Hepatocyte (in vitro differentiated cells): ENCODE results near the gene XIRP2. TPM values are rescaled to one million over a fixed set of nuclear protein-coding genes. Genes with fewer than 3 reads are reported as not detected.

Source experiments
- DNase-seq: peaks from one replicate; pipeline ENCODE4 v3.0.0-alpha.2; 2016; ENCODE audit warnings: low spot score
- H2AFZ ChIP-seq: fragments of 200-600 bp; sonication (generic); 2 replicates; pipeline ENCODE4 v1.6.0; 2016; ENCODE audit warnings: antibody characterized with exemption, mild to moderate bottlenecking
- H3K27ac ChIP-seq: fragments of 200-600 bp; sonication (generic); 2 replicates; pipeline ENCODE4 v1.5.1; 2016; ENCODE audit warnings: mild to moderate bottlenecking
- H3K27me3 ChIP-seq: fragments of 200-600 bp; sonication (generic); 2 replicates; pipeline ENCODE4 v1.6.1; 2016
- H3K36me3 ChIP-seq: fragments of 200-600 bp; sonication (generic); replicated peaks from 2 replicates; pipeline ENCODE4 v1.5.1; 2016; ENCODE audit warnings: low read depth; ENCODE audit not compliant: insufficient read depth
- H3K4me1 ChIP-seq: fragments of 200-600 bp; sonication (generic); 2 replicates; pipeline ENCODE4 v1.5.1; 2016; ENCODE audit warnings: mild to moderate bottlenecking, moderate library complexity; ENCODE audit not compliant: insufficient read depth
- H3K4me2 ChIP-seq: fragments of 200-600 bp; sonication (generic); 2 replicates; pipeline ENCODE4 v1.6.0; 2016
- H3K4me3 ChIP-seq: fragments of 200-600 bp; sonication (generic); 2 replicates; pipeline ENCODE4 v1.5.1; 2016; ENCODE audit warnings: mild to moderate bottlenecking
- H3K79me2 ChIP-seq: fragments of 200-600 bp; sonication (generic); 2 replicates; pipeline ENCODE4 v1.6.0; 2017; ENCODE audit warnings: mild to moderate bottlenecking
- H3K9me2 ChIP-seq: fragments of 200-600 bp; sonication (generic); replicated peaks from 2 replicates; pipeline ENCODE4 v1.6.0; 2017; ENCODE audit warnings: mild to moderate bottlenecking; ENCODE audit not compliant: insufficient read depth
- H3K9me3 ChIP-seq: fragments of 200-600 bp; sonication (generic); 2 replicates; pipeline ENCODE4 v1.5.1; 2016; ENCODE audit warnings: low read depth, mild to moderate bottlenecking
- H4K20me1 ChIP-seq: fragments of 200-600 bp; sonication (generic); 2 replicates; pipeline ENCODE4 v1.6.0; 2016; ENCODE audit warnings: mild to moderate bottlenecking; ENCODE audit not compliant: insufficient read depth, poor library complexity, severe bottlenecking
- EZH2 ChIP-seq: fragments of 200-600 bp; sonication (generic); IDR thresholded peaks from 2 replicates; pipeline ENCODE4 v1.6.1; 2016; ENCODE audit warnings: antibody characterized with exemption, mild to moderate bottlenecking, borderline replicate concordance
- EZH2phosphoT487 ChIP-seq: fragments of 200-600 bp; sonication (generic); IDR thresholded peaks from one replicate; pipeline ENCODE4 v1.6.1; 2018; ENCODE audit warnings: antibody characterized with exemption, mild to moderate bottlenecking, low read depth, moderate library complexity; ENCODE audit not compliant: unreplicated experiment, severe bottlenecking
- WGBS: methylation state at CpG from one replicate; pipeline ENCODE4 v1.1.6; 2016; ENCODE audit warnings: low lambda C conversion rate; ENCODE audit errors: missing lambda C conversion rate; 5-methylcytosine and 5-hydroxymethylcytosine counted together
- polyA plus RNA-seq: library from polyadenylated mRNA; unstranded; fragments of >200 nt; fragmentation: Nextera tagmentation; extraction: Ambion mirVana; gene quantifications from 2 replicates; pipeline ENCODE4 v1.2.1, GENCODE V29; 2016
- total RNA-seq: library from RNA; depleted of rRNA; stranded (reverse); fragments of >200 nt; gene quantifications from 2 replicates; pipeline ENCODE4 v1.2.3, GENCODE V29; 2014
- TF ChIP-seq, protein P1 (sequence below): fragments of 200-600 bp; sonication (generic); IDR thresholded peaks from 2 replicates; pipeline ENCODE4 v1.5.1; 2016; ENCODE audit warnings: antibody characterized with exemption, mild to moderate bottlenecking; ENCODE audit not compliant: poor library complexity

Gene XIRP2, protein sequence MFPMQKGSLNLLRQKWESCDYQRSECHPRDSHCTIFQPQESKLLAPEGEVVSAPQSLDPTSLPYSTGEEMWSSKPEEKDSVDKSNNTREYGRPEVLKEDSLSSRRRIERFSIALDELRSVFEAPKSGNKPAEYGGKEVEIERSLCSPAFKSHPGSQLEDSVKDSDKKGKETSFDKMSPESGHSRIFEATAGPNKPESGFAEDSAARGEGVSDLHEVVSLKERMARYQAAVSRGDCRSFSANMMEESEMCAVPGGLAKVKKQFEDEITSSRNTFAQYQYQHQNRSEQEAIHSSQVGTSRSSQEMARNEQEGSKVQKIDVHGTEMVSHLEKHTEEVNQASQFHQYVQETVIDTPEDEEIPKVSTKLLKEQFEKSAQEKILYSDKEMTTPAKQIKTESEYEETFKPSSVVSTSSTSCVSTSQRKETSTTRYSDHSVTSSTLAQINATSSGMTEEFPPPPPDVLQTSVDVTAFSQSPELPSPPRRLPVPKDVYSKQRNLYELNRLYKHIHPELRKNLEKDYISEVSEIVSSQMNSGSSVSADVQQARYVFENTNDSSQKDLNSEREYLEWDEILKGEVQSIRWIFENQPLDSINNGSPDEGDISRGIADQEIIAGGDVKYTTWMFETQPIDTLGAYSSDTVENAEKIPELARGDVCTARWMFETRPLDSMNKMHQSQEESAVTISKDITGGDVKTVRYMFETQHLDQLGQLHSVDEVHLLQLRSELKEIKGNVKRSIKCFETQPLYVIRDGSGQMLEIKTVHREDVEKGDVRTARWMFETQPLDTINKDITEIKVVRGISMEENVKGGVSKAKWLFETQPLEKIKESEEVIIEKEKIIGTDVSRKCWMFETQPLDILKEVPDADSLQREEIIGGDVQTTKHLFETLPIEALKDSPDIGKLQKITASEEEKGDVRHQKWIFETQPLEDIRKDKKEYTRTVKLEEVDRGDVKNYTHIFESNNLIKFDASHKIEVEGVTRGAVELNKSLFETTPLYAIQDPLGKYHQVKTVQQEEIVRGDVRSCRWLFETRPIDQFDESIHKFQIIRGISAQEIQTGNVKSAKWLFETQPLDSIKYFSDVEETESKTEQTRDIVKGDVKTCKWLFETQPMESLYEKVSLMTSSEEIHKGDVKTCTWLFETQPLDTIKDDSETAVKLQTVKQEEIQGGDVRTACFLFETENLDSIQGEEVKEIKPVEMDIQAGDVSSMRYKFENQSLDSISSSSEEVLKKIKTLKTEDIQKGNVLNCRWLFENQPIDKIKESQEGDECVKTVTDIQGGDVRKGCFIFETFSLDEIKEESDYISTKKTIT (N-terminal part only)
- total RNA-seq = not detected in 2 replicates
- 0.07 TPM in 1 of 2 replicates, not detected in the other for polyA plus RNA-seq

DNA sequence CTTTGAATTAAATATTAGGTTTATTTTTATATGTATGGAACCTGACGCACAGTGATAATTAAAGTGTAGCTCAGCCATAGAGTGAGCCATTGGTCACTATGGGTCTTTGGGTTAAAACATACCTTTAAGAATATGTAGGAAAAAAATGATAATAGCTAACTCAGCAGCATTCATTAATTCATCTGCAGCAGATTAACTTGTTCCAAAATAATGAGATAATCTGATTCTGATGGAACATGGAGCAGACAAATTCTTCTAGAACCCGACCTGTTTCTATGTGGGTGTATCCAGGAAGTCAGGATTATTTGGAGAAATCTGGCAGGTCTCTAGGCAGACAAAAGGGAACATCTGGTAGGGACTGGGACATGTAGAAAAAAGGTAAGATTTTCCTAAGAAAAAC, at the start of gene XIRP2:
XIRP2 (plus strand) TSS at position 301 of the 400 bp plus-strand sequence. CDS start 15,003 bp downstream, outside the sequence.
- H3K4me3 ChIP-seq = no peak within 1 kb of the TSS
- DNase-seq = no peak
- WGBS = 92% methylated on average over 2 of the region's 2 CpGs
- no peak within 1 kb of the TSS for H3K27ac ChIP-seq
- no peak within 1 kb of the TSS for H2AFZ ChIP-seq
- no peaks in the 10 kb centered on the region for H3K9me2 ChIP-seq
- no peaks in the 10 kb centered on the region for H3K9me3 ChIP-seq
- no peaks in the 10 kb centered on the region for H4K20me1 ChIP-seq
- no peaks in the 10 kb centered on the region for H3K79me2 ChIP-seq
- TF ChIP-seq EZH2 (no peak), EZH2phosphoT487 (no peak)
- TF ChIP-seq, protein P1, sequence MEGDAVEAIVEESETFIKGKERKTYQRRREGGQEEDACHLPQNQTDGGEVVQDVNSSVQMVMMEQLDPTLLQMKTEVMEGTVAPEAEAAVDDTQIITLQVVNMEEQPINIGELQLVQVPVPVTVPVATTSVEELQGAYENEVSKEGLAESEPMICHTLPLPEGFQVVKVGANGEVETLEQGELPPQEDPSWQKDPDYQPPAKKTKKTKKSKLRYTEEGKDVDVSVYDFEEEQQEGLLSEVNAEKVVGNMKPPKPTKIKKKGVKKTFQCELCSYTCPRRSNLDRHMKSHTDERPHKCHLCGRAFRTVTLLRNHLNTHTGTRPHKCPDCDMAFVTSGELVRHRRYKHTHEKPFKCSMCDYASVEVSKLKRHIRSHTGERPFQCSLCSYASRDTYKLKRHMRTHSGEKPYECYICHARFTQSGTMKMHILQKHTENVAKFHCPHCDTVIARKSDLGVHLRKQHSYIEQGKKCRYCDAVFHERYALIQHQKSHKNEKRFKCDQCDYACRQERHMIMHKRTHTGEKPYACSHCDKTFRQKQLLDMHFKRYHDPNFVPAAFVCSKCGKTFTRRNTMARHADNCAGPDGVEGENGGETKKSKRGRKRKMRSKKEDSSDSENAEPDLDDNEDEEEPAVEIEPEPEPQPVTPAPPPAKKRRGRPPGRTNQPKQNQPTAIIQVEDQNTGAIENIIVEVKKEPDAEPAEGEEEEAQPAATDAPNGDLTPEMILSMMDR = no peak
- H3K4me2 ChIP-seq = no peak within 1 kb of the TSS
- no peaks in the 10 kb centered on the region for H3K4me1 ChIP-seq
- no peaks in the 10 kb centered on the region for H3K27me3 ChIP-seq
- H3K36me3 ChIP-seq = no peaks in the 10 kb centered on the region

DNA sequence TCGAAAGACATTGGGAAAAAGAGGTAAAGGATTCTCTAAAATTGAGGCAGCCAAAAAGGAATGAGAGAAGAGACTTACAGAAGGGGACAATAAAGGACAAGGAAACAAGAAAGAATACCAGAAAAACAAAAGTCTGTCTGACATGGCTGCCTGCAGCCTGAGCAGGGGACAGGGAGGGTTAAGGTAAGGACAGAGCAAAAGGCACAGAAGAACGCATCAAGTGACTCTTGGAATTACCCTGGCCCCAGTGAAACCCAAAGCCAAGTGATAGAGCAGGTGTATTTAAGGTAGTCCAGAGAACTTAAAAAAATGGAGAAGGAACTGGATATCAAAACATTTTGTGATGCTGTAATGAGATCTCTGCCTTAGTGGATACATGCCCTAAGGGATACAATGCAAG, 47.1 kb upstream of the XIRP2 start:
- Histone ChIP-seq H3K79me2 (no peaks in the 10 kb centered on the region), H3K4me3 (no peak overlapping the region), H3K27me3 (no peaks in the 10 kb centered on the region), H4K20me1 (no peaks in the 10 kb centered on the region), H2AFZ (no peak overlapping the region), H3K4me1 (no peaks in the 10 kb centered on the region), H3K36me3 (no peaks in the 10 kb centered on the region), H3K27ac (no peak overlapping the region), H3K4me2 (no peak overlapping the region), H3K9me3 (no peaks in the 10 kb centered on the region), H3K9me2 (no peaks in the 10 kb centered on the region)
- no peak for DNase-seq
- 57% methylated on average over 2 of the region's 2 CpGs for WGBS
- TF ChIP-seq, protein P1 = no peak
- TF ChIP-seq EZH2 (no peak), EZH2phosphoT487 (no peak)

DNA sequence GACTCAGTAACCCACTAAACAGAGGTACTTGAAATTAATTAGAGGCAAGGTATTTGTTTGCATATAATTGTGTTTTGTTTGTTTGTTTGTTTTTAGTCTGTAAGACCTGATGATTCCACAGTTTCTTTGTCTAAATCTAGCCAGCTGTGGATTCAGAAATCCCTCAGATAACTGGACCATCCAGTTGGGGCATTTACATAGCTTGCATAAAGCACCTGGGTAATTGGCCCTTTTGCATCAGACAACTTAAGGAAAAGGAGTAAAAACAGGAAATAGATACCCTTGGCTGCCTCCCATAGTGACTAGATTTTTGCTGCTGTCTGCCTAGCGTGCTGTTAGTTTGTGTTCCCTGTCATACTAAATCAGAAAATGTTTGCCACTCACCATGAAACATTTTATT, 46.6 kb upstream of the XIRP2 start:
- TF ChIP-seq, protein P1 = no peak
- no peak for TF ChIP-seq EZH2phosphoT487
- Histone ChIP-seq H3K27ac (no peak overlapping the region), H3K27me3 (no peaks in the 10 kb centered on the region), H3K9me2 (no peaks in the 10 kb centered on the region), H3K4me3 (no peak overlapping the region), H3K4me2 (no peak overlapping the region), H3K4me1 (no peaks in the 10 kb centered on the region), H2AFZ (no peak overlapping the region), H3K9me3 (no peaks in the 10 kb centered on the region), H3K79me2 (no peaks in the 10 kb centered on the region), H4K20me1 (no peaks in the 10 kb centered on the region), H3K36me3 (no peaks in the 10 kb centered on the region)
- no peak for DNase-seq
- WGBS = 38% methylated on average over 1 of the region's 1 CpG
